SU-DHL-6 (cell line): ENCODE measurements around the gene TNIK.

Experiments
- H2AFZ ChIP-seq: fragments of 200-600 bp; sonication (generic); 2 replicates; pipeline ENCODE4 v1.6.1; 2014; ENCODE audit warnings: low read depth, mild to moderate bottlenecking, moderate library complexity, mixed read lengths, antibody characterized with exemption, low read length; ENCODE audit not compliant: severe bottlenecking
- H3F3A ChIP-seq: fragments of 200-600 bp; shearing (Covaris generic); 2 replicates; pipeline ENCODE4 v1.6.0; 2016; ENCODE audit warnings: antibody characterized with exemption, mild to moderate bottlenecking; ENCODE audit not compliant: insufficient read depth
- H3K27ac ChIP-seq: fragments of 200-600 bp; sonication (generic); 2 replicates; pipeline ENCODE4 v1.5.1; 2016; ENCODE audit warnings: low read depth, mild to moderate bottlenecking, low read length, moderate library complexity, mixed read lengths
- H3K27me3 ChIP-seq: fragments of 200-600 bp; sonication (generic), shearing (Covaris generic); 2 replicates; pipeline ENCODE4 v1.6.0; 2014; ENCODE audit warnings: mild to moderate bottlenecking, low read length
- H3K36me3 ChIP-seq: fragments of 200-600 bp; sonication (generic); 2 replicates; pipeline ENCODE4 v1.6.1; 2014; ENCODE audit warnings: mild to moderate bottlenecking, low read length, mixed read lengths
- H3K4me2 ChIP-seq: fragments of 300-600, 200-600 bp; shearing (Covaris generic), sonication (generic); 2 replicates; pipeline ENCODE4 v1.6.0; 2014; ENCODE audit warnings: low read length, low read depth, mild to moderate bottlenecking; ENCODE audit not compliant: poor library complexity, severe bottlenecking
- H3K4me3 ChIP-seq: fragments of 200-600 bp; sonication (generic); 2 replicates; pipeline ENCODE4 v1.5.1; 2014; ENCODE audit warnings: antibody characterized with exemption, low read length, mild to moderate bottlenecking, mixed read lengths; ENCODE audit not compliant: insufficient read depth, poor library complexity, severe bottlenecking
- H3K79me2 ChIP-seq: fragments of 200-600 bp; sonication (generic); 2 replicates; pipeline ENCODE4 v1.6.1; 2014; ENCODE audit warnings: mild to moderate bottlenecking, low read length, moderate library complexity; ENCODE audit not compliant: insufficient read depth
- H3K9ac ChIP-seq: fragments of 200-600 bp; sonication (generic); 2 replicates; pipeline ENCODE4 v1.7.0; 2014; ENCODE audit warnings: mild to moderate bottlenecking, low read length
- H3K9me2 ChIP-seq: fragments of 200-600 bp; sonication (generic); replicated peaks from 2 replicates; pipeline ENCODE4 v1.6.1; 2014; ENCODE audit warnings: low read length; ENCODE audit not compliant: insufficient read depth
- H3K9me3 ChIP-seq: fragments of 200-600 bp; sonication (generic); 2 replicates; pipeline ENCODE4 v1.6.1; 2014; ENCODE audit warnings: low read length, mixed read lengths; ENCODE audit not compliant: insufficient read depth
- H4K20me1 ChIP-seq: fragments of 200-600 bp; sonication (generic); 2 replicates; pipeline ENCODE4 v1.6.1; 2014; ENCODE audit warnings: low read depth, mild to moderate bottlenecking, antibody characterized with exemption, low read length, moderate library complexity, mixed read lengths
- CTCF ChIP-seq: fragments of 200-600 bp; sonication (generic); IDR thresholded peaks from one replicate; pipeline ENCODE4 v1.5.1; 2017; ENCODE audit warnings: antibody characterized with exemption, mild to moderate bottlenecking, low read length, moderate library complexity; ENCODE audit not compliant: insufficient read depth, poor library complexity, severe bottlenecking
- EZH2phosphoT487 ChIP-seq: fragments of 200-600 bp; sonication (generic), shearing (Covaris generic); conservative IDR thresholded peaks from 2 replicates; pipeline ENCODE4 v1.6.1; 2018; ENCODE audit warnings: mild to moderate bottlenecking, antibody characterized with exemption, low read length, moderate library complexity, mixed read lengths

TNIK gene

GRCh38 chr3:171168086-171168485 is 292.1 kb downstream of the TNIK start:
- Histone ChIP-seq H3K9me3 (no peaks in the 10 kb centered on the region), H3K36me3 (no peaks in the 10 kb centered on the region), H4K20me1 (no peaks in the 10 kb centered on the region), H3F3A (no peaks in the 10 kb centered on the region), H3K79me2 (no peaks in the 10 kb centered on the region), H3K9me2 (no peaks in the 10 kb centered on the region), H3K4me2 (no peak overlapping the region), H3K27me3 (no peaks in the 10 kb centered on the region), H2AFZ (no peak overlapping the region), H3K4me3 (no peak overlapping the region), H3K9ac (no peak overlapping the region), H3K27ac (no peak overlapping the region)
- no peak for TF ChIP-seq EZH2phosphoT487
- TF ChIP-seq CTCF = no peak

- no peaks in the 10 kb centered on the region for H3K36me3 ChIP-seq
- H3K27me3 ChIP-seq = no peaks in the 10 kb centered on the region
- no peaks in the 10 kb centered on the region for H3K79me2 ChIP-seq
- H2AFZ ChIP-seq = no peak overlapping the region
- H3K9me2 ChIP-seq = no peaks in the 10 kb centered on the region
- H3K27ac ChIP-seq = no peak overlapping the region
- H3K9ac ChIP-seq = no peak overlapping the region
- no peak overlapping the region for H3K4me3 ChIP-seq
- no peak for TF ChIP-seq CTCF
- no peak for TF ChIP-seq EZH2phosphoT487
- H3F3A ChIP-seq = no peaks in the 10 kb centered on the region
- no peaks in the 10 kb centered on the region for H3K9me3 ChIP-seq
- H4K20me1 ChIP-seq = no peaks in the 10 kb centered on the region
- H3K4me2 ChIP-seq = no peak overlapping the region
Observed at GRCh38 chr3:171165983-171166382, 294.2 kb downstream of the TNIK start.

GRCh38 chr3:171165499-171165921 is 294.7 kb downstream of the TNIK start:
- H4K20me1 ChIP-seq = no peaks in the 10 kb centered on the region
- H3K27ac ChIP-seq = no peak overlapping the region
- H3K36me3 ChIP-seq = no peaks in the 10 kb centered on the region
- no peak overlapping the region for H2AFZ ChIP-seq
- no peaks in the 10 kb centered on the region for H3K79me2 ChIP-seq
- H3K4me2 ChIP-seq = no peak overlapping the region
- TF ChIP-seq EZH2phosphoT487 (no peak), CTCF (no peak)
- H3K9ac ChIP-seq = no peak overlapping the region
- no peaks in the 10 kb centered on the region for H3F3A ChIP-seq
- no peaks in the 10 kb centered on the region for H3K27me3 ChIP-seq
- H3K9me2 ChIP-seq = no peaks in the 10 kb centered on the region
- no peaks in the 10 kb centered on the region for H3K9me3 ChIP-seq
- H3K4me3 ChIP-seq = no peak overlapping the region

- Histone ChIP-seq H3K4me3 (no peak overlapping the region), H3K4me2 (no peak overlapping the region), H3K9me3 (no peaks in the 10 kb centered on the region), H3K36me3 (no peaks in the 10 kb centered on the region), H3K27ac (no peak overlapping the region), H3K9me2 (no peaks in the 10 kb centered on the region), H3F3A (no peaks in the 10 kb centered on the region), H3K79me2 (no peaks in the 10 kb centered on the region), H4K20me1 (no peaks in the 10 kb centered on the region), H3K27me3 (no peaks in the 10 kb centered on the region), H2AFZ (no peak overlapping the region), H3K9ac (no peak overlapping the region)
- TF ChIP-seq EZH2phosphoT487 (no peak), CTCF (no peak)
Observed at GRCh38 chr3:171164067-171164465, 296.1 kb downstream of the TNIK start.
